Stimulated activated CD4-positive, alpha-beta T cell treated with anti-CD3 and anti-CD28 coated beads, Interleukin-2, amount 100 ng/mL, for 4 hours (primary cell): ENCODE data around the gene MPP2.
A peak's percentile ranks its signal among the peaks of the same experiment; 100 is the strongest.
"Not testable (repeated sequence)": the region's sequence is repeated elsewhere in the genome, so short reads cannot be mapped to it uniquely, and the experiment has no call there.

Experiments used
- DNase-seq: peaks from one replicate; pipeline ENCODE4 v3.0.0-alpha.2; 2020; ENCODE audit warnings: low read depth

MPP2 gene

DNA sequence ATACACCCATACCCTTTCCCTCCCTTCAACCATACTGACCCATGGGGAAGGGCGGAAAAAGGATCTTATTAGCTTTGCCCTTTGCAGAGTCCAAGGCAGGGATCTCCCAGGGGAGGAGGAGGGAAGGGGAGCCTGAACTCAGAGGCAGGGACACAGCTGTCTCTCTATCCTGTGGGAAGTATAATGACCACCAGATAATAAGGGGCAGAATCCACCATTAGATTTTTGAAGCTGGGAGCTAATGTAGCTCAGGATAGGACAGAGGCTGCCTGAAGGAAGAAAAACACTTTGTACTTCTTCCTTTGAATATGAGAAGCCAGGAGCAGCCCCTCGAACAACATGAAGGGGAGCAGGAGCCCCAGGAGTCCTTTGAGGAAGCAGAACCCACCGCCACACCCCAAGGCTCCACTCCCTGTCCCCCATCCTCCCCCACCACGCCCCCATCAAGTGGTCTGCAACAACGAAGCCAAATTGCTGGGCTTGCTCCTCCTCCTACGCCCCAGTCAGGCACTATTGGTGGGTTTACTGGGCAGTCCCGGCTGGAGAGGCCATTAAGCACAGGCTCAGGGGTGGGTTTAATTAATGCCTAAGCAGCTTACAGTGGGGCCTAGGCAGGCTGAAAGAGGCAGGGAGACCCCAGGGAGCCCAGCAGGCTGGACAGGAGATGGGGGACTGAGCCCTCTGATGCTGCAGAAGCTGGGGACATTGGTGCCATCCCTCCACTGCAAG is 5.3 kb downstream of the MPP2 start:
- no peak for DNase-seq

DNA sequence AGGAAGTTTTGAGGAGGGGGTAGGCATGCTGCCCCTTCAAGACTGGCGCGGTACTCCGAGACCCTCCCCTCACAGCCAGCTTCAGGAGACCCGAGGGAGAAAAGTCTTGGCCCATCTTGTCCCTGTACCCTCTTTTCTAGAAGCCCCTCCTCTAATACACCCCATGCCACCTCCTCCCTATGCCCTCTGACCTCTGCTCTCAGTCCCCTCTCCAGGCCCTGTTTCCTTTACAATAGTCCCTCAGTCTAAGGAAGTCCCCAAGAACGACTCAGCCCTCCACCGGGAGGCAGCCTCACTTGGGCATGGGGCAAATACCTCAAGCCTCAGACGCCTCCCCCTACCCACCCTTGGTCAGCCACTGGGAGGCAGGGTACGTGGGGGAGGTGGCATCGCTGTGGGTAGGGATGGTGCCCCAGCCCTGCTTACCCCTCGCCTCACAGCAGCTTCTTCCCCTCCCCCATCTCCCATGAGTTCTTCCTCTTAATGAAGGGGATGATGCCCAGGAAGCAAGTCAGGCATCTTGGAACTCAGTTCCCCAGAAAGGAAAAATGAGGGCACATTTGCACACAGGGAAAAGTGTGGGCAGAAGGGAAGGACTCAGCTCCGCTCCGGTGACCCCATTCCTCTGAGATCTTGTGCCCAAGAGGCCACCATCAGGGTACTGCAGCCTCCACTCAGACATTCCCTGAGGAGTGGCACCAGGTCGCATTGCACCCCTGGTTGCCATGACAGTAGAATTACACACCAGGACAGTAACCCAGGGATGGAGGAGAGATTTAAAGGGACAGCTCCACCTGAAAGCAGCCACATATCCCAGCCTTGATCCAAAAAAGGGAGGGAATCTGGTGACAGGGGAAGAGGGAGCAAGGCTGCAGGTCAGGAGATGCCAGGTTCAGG is 6.2 kb downstream of the MPP2 start:
- no peak for DNase-seq

DNA sequence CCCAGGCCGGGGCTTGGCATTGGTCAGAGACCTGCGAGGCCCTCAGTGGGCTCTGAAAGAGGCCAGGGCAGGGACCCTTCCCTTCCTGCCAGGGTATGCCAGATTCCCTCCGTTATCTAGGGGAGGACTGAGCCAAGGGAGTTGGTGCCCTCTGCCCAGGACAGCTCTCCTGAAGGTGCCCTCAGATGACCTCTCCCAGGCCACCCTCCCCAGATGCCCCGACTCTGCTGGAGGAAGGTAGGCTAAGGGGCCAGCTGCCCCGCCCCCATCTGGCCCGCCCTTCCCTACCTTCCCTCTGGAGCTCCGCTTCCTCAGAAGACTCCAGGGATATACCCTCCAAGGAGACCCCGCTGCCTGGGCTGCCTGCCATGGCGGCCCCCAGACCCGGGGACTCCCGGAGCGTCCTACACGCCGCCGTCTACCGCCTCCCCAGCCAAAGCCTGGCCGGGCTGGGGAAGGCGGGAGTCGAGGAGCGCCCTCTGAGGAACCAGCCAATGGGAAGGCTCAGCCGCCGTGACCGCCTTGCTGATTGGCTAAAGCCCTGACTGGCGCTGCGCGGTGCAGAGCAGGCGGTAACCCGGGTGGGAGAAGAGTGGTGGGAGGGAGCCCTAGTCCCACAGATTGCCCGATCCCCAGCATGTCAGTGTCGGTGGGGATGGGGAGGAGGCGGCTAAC is 7.0 kb downstream of the MPP2 start:
- peak; percentile 73 for DNase-seq

DNA sequence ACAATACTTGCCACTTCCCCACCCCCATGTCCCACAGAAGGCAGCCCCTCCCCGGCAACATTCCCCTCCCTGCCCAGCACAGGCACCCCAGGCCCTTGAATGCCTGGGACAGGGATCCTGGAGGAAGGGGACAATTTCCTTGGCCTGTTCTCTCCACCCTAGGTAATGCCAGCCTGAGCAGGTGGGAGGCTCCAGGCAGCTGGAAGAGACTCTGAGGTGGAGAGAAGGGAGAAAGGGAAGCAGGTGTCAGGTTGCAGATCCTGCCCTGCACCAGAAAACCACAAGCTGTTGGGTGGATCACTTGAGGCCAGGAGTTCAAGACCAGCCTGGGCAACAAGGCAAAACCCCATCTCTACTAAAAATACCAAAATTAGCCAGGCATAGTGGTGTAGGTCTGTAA is 8.9 kb downstream of the MPP2 start:
- no peak for DNase-seq

GRCh38 chr17:43897831-43898230 is 9.5 kb downstream of the MPP2 start:
- no peak for DNase-seq

- not testable (repeated sequence) for DNase-seq
These were observed 12.8 kb downstream of the MPP2 start for GRCh38 chr17:43894494-43894893.

GRCh38 chr17:43892647-43892952 is 14.7 kb downstream of the MPP2 start:
- DNase-seq = no peak

DNA sequence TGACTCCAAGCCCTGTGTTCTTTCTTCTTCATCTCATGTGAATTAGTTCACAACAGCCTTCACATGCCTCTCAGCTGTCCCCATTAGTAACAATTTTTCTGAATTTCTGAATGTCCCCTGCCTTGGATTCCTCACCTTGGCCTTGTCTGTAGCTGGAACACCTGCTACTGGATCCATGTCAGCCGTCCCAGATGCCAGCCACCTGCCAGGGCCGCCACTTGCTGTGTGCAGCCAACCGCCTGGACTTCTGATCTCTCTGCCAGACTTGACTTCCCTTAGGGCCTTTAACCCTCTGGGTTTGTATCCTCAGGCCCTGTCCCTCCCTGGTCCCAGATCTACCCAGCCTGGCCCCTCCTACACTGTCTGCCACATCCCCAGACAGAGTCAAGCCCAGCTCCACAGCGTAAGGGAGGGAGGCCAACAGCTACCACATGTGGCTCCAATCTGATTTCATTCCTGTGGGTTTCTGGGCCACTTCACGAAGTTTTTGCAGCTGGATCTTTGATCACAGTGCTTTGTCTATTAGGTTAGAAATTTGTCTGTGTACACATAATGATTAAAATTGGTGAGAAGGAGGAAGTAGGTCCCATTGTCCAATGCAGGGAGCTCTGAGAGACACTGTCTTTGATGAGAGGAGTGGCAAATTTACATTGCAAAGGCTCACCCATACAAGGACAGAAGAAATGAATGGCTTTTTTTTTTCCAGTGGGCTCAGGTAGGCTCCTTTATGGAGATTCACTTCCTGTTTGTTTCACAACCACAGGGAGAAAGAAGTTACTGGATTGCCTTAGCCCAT is 15.3 kb downstream of the MPP2 start:
- DNase-seq = no peak

DNA sequence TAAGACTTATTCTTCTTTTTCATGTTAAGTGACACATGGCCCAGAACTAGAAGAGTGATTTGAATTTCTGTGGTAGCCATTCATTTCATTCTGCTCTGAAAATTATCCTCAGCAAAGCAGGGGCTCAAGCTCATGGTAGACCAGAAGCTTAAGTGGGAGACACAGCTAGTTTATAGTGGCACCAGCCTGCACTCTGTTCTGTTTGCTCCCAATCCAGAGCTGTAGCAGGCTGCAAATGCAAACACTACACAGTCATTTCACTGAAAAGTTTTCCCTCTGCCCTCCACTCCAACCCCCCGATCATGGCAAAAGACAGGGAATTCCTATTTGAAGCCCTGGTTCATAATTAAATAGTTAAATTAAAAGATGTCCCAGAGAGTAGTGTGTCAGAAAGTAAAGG is 17.1 kb downstream of the MPP2 start:
- no peak for DNase-seq

DNA sequence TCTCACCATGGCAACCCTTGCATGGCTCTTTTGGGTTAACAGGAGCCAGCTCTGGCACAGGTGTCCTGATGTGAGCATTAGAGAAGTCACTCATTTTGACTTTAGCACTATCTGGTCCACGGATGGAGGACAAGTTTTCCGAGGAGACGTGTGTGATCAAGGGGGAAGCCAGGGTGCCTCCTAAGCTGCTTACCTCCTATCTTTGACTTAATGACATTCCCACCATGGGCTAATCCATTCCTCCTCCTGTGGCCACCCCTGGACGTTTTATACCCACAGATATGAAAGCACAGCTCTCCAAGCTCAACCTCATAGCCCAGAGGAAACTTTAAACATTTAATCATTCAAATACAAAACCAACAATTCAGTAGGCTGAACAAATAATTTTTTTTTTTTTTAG is 18.8 kb downstream of the MPP2 start:
- DNase-seq = no peak

DNA sequence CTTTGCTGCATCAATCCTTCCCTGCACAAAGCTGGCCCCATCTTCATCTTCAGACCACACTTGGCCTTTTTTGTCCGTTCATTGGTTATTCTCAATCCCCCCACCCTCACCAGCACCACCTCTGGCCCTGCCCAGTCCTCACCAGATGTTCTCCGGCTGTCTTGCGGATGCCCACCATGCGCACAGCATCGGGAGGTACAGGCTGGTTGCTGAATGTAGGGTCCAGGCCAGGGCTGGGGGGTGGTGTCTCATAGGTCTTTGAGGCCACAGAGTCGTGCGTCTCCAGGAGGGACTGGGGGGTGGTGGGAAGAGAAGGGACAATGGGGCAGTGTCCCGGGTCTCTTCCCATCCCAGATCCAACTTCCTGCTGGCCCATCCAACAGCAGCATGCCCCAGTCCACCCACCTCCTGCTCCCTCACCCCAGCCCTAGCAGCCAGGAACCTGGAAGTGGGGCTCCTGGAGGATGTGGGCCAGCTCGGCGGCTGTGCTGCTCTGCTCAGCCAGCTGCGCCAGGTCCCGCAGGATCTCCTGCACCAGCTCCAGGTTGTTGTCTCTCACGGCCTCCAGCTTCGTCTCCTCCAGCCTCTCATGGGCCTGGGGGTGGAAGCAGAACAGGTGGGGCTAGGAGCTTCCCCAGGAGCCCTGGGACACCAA is 24.4 kb downstream of the MPP2 start:
- no peak for DNase-seq

GRCh38 chr17:43881758-43882505 is 25.4 kb downstream of the MPP2 start:
- DNase-seq = no peak

DNA sequence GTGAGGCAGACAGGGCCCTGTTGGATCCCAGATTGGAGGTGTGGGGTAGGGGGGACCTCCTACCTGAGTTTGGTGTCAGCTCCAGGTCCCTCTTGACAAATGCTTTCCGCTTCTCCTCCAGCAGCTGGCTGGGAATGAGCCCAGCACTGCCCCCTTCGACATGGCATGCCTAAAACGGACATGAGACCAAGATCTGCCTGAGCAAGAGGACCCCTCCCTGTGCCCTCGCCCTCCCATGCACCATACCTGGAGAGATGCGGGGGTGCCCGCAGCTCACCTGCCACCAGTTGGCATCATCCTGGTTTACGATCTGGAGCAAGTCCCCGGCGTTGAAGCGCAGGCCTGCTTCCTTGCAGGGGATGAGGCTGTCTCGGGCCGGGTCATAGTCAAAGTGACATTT is 26.2 kb downstream of the MPP2 start:
- DNase-seq = no peak

DNA sequence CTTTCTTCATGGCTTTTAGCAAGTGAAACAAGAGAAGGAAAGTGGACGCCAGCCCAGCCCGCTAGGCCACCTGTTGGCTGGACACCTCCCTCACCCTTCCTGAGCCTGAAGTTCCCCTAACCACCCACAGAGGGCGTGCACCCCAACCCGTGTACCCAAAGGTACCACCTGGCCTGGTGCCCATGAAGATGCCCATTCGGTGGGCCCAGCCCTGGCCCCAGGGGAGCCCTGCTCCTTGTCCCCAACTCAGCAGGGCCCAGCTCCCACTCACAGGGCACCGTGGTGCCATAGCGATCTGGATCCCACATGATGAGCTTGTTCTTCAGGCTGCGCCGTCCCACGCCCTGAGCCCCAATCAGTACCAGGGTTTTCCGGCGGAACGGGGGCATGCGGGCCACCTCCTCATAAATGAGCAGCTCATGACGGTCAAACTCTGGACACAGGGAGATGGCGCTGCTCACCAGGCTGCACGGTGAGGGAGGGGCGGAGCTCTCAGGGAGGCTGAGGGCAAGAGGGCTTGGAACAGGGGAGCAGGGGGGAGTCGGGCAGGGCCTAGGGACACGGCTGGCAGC is 26.8 kb downstream of the MPP2 start:
- DNase-seq = peak; percentile 8

- DNase-seq = no peak
These were observed 27.5 kb downstream of the MPP2 start for GRCh38 chr17:43879723-43880419.

DNA sequence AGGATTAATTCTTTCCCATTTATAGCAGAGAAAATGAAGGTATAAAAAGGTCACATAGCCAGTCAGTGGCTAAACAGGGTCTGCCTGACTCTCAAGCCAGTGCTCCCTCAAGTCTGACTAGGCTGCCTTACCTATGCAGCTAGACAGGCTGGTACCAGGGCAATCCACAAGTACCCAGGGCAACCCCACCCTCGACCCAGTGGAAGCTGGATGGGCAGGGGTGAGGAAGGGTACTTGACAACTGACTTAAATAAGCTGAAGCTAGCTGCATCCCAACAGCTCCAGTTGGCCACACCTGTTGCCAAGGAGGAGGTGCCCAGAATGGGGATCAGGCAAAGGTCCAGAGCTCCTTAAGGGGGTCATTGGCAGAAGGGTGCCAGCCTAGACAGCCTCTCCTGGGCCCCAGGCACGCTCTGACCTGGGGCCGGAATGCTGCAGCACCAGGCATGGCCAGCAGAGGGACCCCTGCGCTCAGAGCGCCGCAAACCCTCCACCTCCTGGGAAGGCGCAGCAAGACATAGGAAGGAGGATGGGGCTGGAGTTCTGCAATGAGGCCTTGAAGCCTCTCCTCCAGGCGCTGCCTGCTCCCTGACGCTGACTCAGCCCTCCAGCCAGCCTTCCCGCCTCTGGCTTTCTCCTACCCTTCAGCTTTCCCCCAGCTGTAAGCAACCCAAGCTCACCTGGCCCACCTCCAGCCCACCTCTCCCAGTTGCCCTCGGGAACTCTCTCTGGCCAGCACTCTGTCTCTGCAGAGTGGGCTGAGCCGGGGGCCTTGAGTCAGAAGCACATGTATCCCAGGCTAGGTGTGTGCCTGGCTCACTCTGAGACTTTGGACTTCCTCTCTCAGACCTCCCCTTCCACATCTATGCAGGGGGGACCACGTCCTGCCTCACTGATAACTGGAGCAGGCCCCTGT is 28.8 kb downstream of the MPP2 start:
- DNase-seq = peak; percentile 47

DNA sequence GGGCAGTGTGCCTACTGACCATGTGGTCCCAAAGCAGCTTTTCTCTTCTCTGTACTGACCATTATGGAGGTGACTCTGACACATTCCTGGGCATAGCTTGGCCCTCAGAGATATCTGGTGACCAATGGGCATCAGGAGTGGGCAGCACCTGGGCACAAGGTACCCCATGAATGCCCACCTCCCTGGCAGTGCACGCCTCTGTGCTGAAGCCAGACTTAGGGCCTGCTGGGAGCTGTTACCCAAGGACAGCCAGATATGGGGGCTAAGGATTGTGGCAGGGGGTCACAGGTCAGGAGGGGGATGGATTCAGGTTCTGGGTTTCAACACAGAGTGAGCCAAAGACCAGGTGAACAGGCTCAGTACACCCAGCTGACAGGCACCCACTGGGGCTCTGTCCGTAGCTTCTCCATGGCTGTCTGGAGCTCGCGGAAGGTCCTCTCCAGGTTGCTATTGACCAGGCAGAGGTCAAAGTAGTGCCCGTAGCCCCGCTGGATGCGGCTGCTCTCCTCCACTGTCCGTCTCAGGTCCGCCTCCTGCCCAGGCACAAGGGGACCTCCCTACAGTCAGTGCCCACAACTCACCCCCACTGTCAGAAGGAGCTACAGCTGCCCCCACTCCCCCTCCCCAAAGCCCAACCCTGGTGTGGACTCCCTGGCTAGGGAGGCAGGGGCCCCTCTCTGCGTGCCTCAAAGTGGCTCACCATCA is 29.7 kb downstream of the MPP2 start:
- DNase-seq = no peak

- no peak for DNase-seq
These were observed 30.3 kb downstream of the MPP2 start for GRCh38 chr17:43877031-43877430.
